HL-60 (cell line): ENCODE results near the gene DMBX1.

Source experiments
- DNase-seq, 2 experiments: peaks; one replicate each; pipeline ENCODE4 v3.0.0-alpha.2; 2010 to 2020; ENCODE audit warnings: low read depth in 1 of 2, low spot score in 1 of 2
- H3K27ac ChIP-seq: fragments of 250-450 bp; sonication (Bioruptor Pico); replicated peaks from 2 replicates; pipeline ENCODE4 v1.5.1; 2020; ENCODE audit warnings: mild to moderate bottlenecking, moderate library complexity
- H3K27me3 ChIP-seq: fragments of 250-450 bp; sonication (Bioruptor Pico); 2 replicates; pipeline ENCODE4 v1.5.1; 2021; ENCODE audit warnings: mild to moderate bottlenecking, moderate library complexity; ENCODE audit not compliant: insufficient read depth, poor library complexity, severe bottlenecking
- H3K4me3 ChIP-seq: replicated peaks from 2 replicates; pipeline ENCODE4 v1.5.1; 2011; ENCODE audit warnings: mild to moderate bottlenecking, control low read depth, low read length; ENCODE audit not compliant: insufficient read depth
- GABPA ChIP-seq: IDR thresholded peaks from 2 replicates; pipeline ENCODE4 v1.6.1; 2012; ENCODE audit warnings: low read depth
- POLR2AphosphoS5 ChIP-seq: IDR thresholded peaks from 2 replicates; pipeline ENCODE4 v1.6.1; 2012; ENCODE audit warnings: low read depth
- REST ChIP-seq: IDR thresholded peaks from 2 replicates; pipeline ENCODE4 v1.6.1; 2012; ENCODE audit warnings: low read depth; ENCODE audit not compliant: insufficient replicate concordance
- SPI1 ChIP-seq: IDR thresholded peaks from 2 replicates; pipeline ENCODE4 v1.6.1; 2012; ENCODE audit warnings: low read depth, mild to moderate bottlenecking, borderline replicate concordance
- TF ChIP-seq, protein P1 (sequence below): IDR thresholded peaks from one replicate; pipeline ENCODE4 v1.5.1; 2011; ENCODE audit warnings: low read length, control low read depth, inconsistent platforms; ENCODE audit not compliant: insufficient read depth

The DMBX1 gene

GRCh38 chr1:46484783-46485490 lies 4.7 kb upstream of the DMBX1 start:
- DNase-seq, result no peak
- Histone ChIP-seq H3K27me3 (peaks cover 61% of the 10 kb centered on the region), H3K27ac (no peak overlapping the region), H3K4me3 (no peak overlapping the region)
- TF ChIP-seq POLR2AphosphoS5, result no peak
- TF ChIP-seq, protein P1, sequence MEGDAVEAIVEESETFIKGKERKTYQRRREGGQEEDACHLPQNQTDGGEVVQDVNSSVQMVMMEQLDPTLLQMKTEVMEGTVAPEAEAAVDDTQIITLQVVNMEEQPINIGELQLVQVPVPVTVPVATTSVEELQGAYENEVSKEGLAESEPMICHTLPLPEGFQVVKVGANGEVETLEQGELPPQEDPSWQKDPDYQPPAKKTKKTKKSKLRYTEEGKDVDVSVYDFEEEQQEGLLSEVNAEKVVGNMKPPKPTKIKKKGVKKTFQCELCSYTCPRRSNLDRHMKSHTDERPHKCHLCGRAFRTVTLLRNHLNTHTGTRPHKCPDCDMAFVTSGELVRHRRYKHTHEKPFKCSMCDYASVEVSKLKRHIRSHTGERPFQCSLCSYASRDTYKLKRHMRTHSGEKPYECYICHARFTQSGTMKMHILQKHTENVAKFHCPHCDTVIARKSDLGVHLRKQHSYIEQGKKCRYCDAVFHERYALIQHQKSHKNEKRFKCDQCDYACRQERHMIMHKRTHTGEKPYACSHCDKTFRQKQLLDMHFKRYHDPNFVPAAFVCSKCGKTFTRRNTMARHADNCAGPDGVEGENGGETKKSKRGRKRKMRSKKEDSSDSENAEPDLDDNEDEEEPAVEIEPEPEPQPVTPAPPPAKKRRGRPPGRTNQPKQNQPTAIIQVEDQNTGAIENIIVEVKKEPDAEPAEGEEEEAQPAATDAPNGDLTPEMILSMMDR, result no peak
- no peak for TF ChIP-seq SPI1
- no peak for TF ChIP-seq REST
- TF ChIP-seq GABPA, result no peak

DNA sequence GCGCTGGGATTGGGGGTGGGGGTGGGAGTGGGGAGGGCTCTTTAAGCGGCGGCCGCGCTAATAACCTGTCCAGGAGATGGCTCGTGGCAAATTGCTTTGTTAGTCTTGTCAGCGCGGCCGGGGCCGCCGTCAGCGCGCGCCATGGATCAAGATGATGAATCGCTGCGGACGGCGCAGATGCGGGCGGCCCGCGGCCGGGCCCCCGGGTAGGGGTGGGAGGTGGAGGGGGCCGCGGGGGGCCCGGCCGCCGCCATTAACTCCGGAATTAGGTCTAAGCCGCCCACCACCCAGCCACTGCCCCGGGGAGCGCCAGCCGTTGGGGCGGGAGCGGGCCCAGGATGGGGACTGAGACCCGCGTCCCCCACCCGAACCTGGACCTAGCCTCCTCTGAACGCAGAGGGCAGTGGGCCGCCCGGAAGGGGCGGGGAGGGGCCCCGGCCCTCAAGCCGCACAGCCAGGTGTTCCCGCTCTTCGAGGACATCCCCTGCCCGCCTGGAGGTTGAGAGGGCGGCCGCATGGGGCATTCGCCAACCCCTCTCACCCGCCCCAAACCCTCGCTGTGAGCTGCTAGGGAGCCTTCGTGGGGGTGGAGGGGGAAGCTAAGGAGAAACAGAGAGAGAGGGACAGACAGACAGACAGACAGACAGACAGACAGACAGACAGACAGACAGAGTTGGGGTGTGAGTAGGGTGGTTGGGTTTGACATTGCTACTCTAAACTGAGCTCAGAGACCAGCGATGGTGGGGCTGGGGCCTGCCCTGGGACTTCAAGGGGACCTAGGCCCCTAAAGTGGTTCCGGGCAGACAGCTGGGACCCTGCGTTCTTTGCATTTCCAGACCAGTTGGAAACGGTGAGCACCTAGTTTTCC lies 3.8 kb upstream of the DMBX1 start:
- no peak for TF ChIP-seq SPI1
- TF ChIP-seq REST, result no peak
- TF ChIP-seq GABPA, result no peak
- no peak for TF ChIP-seq POLR2AphosphoS5
- TF ChIP-seq, protein P1, result no peak
- Histone ChIP-seq H3K27me3 (peaks cover 70% of the 10 kb centered on the region), H3K27ac (no peak overlapping the region), H3K4me3 (no peak overlapping the region)
- no peak for DNase-seq

- no peak for TF ChIP-seq SPI1
- TF ChIP-seq REST, result no peak
- H3K27ac ChIP-seq, result no peak overlapping the region
- H3K27me3 ChIP-seq, result peaks cover 73% of the 10 kb centered on the region
- no peak overlapping the region for H3K4me3 ChIP-seq
- DNase-seq, result no peak
Observed at GRCh38 chr1:46486432-46487015, 3.1 kb upstream of the DMBX1 start.
